OCI-LY3 (cell line): ENCODE data around the gene CD200R1L.
A peak's percentile ranks its signal among the peaks of the same experiment; 100 is the strongest.

Experiments used
- H2AFZ ChIP-seq: fragments of 200-600, 300-600 bp; shearing (Covaris generic); 2 replicates; pipeline ENCODE4 v1.6.0; 2014; ENCODE audit warnings: antibody characterized with exemption, low read depth, low read length
- H3K27ac ChIP-seq: fragments of 200-600, 300-600 bp; sonication (generic); 2 replicates; pipeline ENCODE4 v1.5.1; 2014; ENCODE audit warnings: mild to moderate bottlenecking, low read length, moderate library complexity, mixed read lengths
- H3K27me3 ChIP-seq: fragments of 200-600, 300-600 bp; sonication (generic); 2 replicates; pipeline ENCODE4 v1.6.1; 2014; ENCODE audit warnings: low read depth, low read length, mixed read lengths
- H3K36me3 ChIP-seq: fragments of 200-600, 300-600 bp; sonication (generic); replicated peaks from 2 replicates; pipeline ENCODE3; 2014; ENCODE audit warnings: low read depth, low read length, mixed read lengths
- H3K4me1 ChIP-seq: fragments of 300-600, 200-600 bp; sonication (generic); 2 replicates; pipeline ENCODE4 v1.6.1; 2014; ENCODE audit warnings: low read length, mixed read lengths
- H3K4me2 ChIP-seq: fragments of 200-600, 300-600 bp; sonication (generic); 2 replicates; pipeline ENCODE4 v1.6.1; 2014; ENCODE audit warnings: low read length, mixed read lengths
- H3K4me3 ChIP-seq: fragments of 300-600, 200-600 bp; sonication (generic); 2 replicates; pipeline ENCODE4 v1.5.1; 2014; ENCODE audit warnings: antibody characterized with exemption, mild to moderate bottlenecking, low read length, moderate library complexity
- H3K79me2 ChIP-seq: fragments of 300-600, 200-600 bp; shearing (Covaris generic); 2 replicates; pipeline ENCODE4 v1.6.1; 2014; ENCODE audit warnings: mild to moderate bottlenecking, low read length, mixed read lengths
- H3K9ac ChIP-seq: fragments of 300-600, 200-600 bp; shearing (Covaris generic); 2 replicates; pipeline ENCODE4 v1.6.0; 2014; ENCODE audit warnings: mild to moderate bottlenecking, low read length, moderate library complexity
- H3K9me3 ChIP-seq: fragments of 200-600, 300-600 bp; shearing (Covaris generic); 2 replicates; pipeline ENCODE4 v1.6.1; 2014; ENCODE audit warnings: low read length, mixed read lengths; ENCODE audit not compliant: insufficient read depth
- H4K20me1 ChIP-seq: fragments of 200-600, 300-600 bp; sonication (generic); 2 replicates; pipeline ENCODE4 v1.6.1; 2016; ENCODE audit warnings: low read length, mixed read lengths; ENCODE audit not compliant: insufficient read depth
- CTCF ChIP-seq: fragments of 200-600, 300-600 bp; sonication (generic); IDR thresholded peaks from 2 replicates; pipeline ENCODE4 v1.5.1; 2014; ENCODE audit warnings: antibody characterized with exemption, low read length, low read depth
- EZH2phosphoT487 ChIP-seq: fragments of 200-600 bp; shearing (Covaris generic); IDR thresholded peaks from 2 replicates; pipeline ENCODE4 v1.6.1; 2018; ENCODE audit warnings: antibody characterized with exemption, mixed run types, low read depth

The CD200R1L gene

GRCh38 chr3:112767777-112768176 lies 78.9 kb downstream of the CD200R1L start:
- Histone ChIP-seq H2AFZ (no peak overlapping the region), H3K9ac (no peak overlapping the region), H3K36me3 (no peaks in the 10 kb centered on the region), H3K27ac (peak overlapping the region; percentile 43), H3K9me3 (no peaks in the 10 kb centered on the region), H3K4me1 (peaks cover 42% of the 10 kb centered on the region), H3K4me2 (peak overlapping the region; percentile 72), H3K79me2 (no peaks in the 10 kb centered on the region), H3K4me3 (peak overlapping the region; percentile 42; the same call in 1 of the 2 replicates), H4K20me1 (no peaks in the 10 kb centered on the region), H3K27me3 (no peaks in the 10 kb centered on the region)
- no peak for TF ChIP-seq CTCF
- no peak for TF ChIP-seq EZH2phosphoT487

- Histone ChIP-seq H3K4me1 (peaks cover 42% of the 10 kb centered on the region), H3K9me3 (no peaks in the 10 kb centered on the region), H4K20me1 (no peaks in the 10 kb centered on the region), H3K36me3 (no peaks in the 10 kb centered on the region), H3K4me2 (peak overlapping the region; percentile 72), H2AFZ (no peak overlapping the region; the same call in 1 of the 2 replicates), H3K27ac (peak overlapping the region; percentile 43), H3K79me2 (no peaks in the 10 kb centered on the region), H3K27me3 (no peaks in the 10 kb centered on the region), H3K9ac (peak overlapping the region; percentile 14; the same call in 1 of the 2 replicates), H3K4me3 (peak overlapping the region; percentile 42)
- TF ChIP-seq CTCF (no peak), EZH2phosphoT487 (no peak)
These were observed 79.5 kb downstream of the CD200R1L start for GRCh38 chr3:112767177-112767576.
